Mammary epithelial cell (primary cell): ENCODE results near the gene RNF207.

Experiments
- CTCF ChIP-seq, 2 donors: IDR thresholded peaks in 1 of 2; conservative IDR thresholded peaks in 1 of 2; 2 replicates each; pipeline ENCODE4 v1.5.1; 2011 to 2012; ENCODE audit warnings: inconsistent platforms in 2 of 2, low read length in 2 of 2, mild to moderate bottlenecking in 2 of 2, control low read depth in 1 of 2, low read depth in 1 of 2; ENCODE audit not compliant: insufficient read depth in 1 of 2; ENCODE audit errors: extremely low read depth in 1 of 2
- EZH2 ChIP-seq: IDR thresholded peaks from 2 replicates; pipeline ENCODE4 v1.6.1; 2012; ENCODE audit warnings: low read length, inconsistent platforms, borderline replicate concordance

- TF ChIP-seq CTCF (conservative IDR thresholded peaks at IDR 0.05 in 1 of 2, IDR thresholded peaks at IDR 0.05 in 1 of 2; ENCODE audit: extremely low read depth in 1 of 2, insufficient read depth in 1 of 2, low read depth in 1 of 2, low read length in 2 of 2) (no peak), EZH2 (no peak)
Observed at GRCh38 chr1:6257541-6258069, 51.7 kb downstream of the RNF207 start.
